Mesendoderm (in vitro differentiated cells): ENCODE data around the gene CAMK2A.
"Not testable (repeated sequence)": the region's sequence is repeated elsewhere in the genome, so short reads cannot be mapped to it uniquely, and the experiment has no call there.

Experiments used
- DNase-seq: peaks from one replicate; pipeline ENCODE4 v3.0.0; 2013
- H2AK5ac ChIP-seq: 2 replicates; pipeline ENCODE4 v1.6.1; 2013; ENCODE audit warnings: low read length, inconsistent platforms
- H2BK120ac ChIP-seq: 2 replicates; pipeline ENCODE4 v1.6.1; 2013; ENCODE audit warnings: low read depth, mild to moderate bottlenecking, low read length, moderate library complexity, mixed read lengths
- H2BK15ac ChIP-seq: replicated peaks from 2 replicates; pipeline ENCODE4 v1.6.1; 2013; ENCODE audit warnings: low read depth, mild to moderate bottlenecking, moderate library complexity
- H2BK5ac ChIP-seq: 2 replicates; pipeline ENCODE4 v1.6.1; 2013; ENCODE audit warnings: low read length, inconsistent platforms
- H3K18ac ChIP-seq: 2 replicates; pipeline ENCODE4 v1.6.1; 2013; ENCODE audit warnings: mild to moderate bottlenecking, low read length, mixed read lengths
- H3K23ac ChIP-seq: one replicate; pipeline ENCODE4 v1.6.1; 2013; ENCODE audit warnings: low read length
- H3K27ac ChIP-seq: 2 replicates; pipeline ENCODE4 v1.5.1; 2013; ENCODE audit warnings: low read depth, mild to moderate bottlenecking, inconsistent platforms, low read length, moderate library complexity
- H3K27me3 ChIP-seq: 2 replicates; pipeline ENCODE4 v1.6.1; 2013; ENCODE audit warnings: low read length, control low read depth, mild to moderate bottlenecking, inconsistent platforms; ENCODE audit not compliant: insufficient read depth, poor library complexity
- H3K36me3 ChIP-seq: 2 replicates; pipeline ENCODE4 v1.6.1; 2013; ENCODE audit warnings: low read length, inconsistent platforms; ENCODE audit not compliant: control insufficient read depth, insufficient read depth
- H3K4ac ChIP-seq: one replicate; pipeline ENCODE4 v1.6.1; 2013; ENCODE audit warnings: low read depth, mild to moderate bottlenecking, low read length, moderate library complexity
- H3K4me1 ChIP-seq: 2 replicates; pipeline ENCODE4 v1.6.1; 2013; ENCODE audit warnings: low read depth, low read length, inconsistent platforms; ENCODE audit not compliant: control insufficient read depth
- H3K4me2 ChIP-seq: 2 replicates; pipeline ENCODE4 v1.6.1; 2013; ENCODE audit warnings: low read length
- H3K4me3 ChIP-seq: 2 replicates; pipeline ENCODE4 v1.5.1; 2013; ENCODE audit warnings: mild to moderate bottlenecking, low read length
- H3K56ac ChIP-seq: one replicate; pipeline ENCODE4 v1.6.1; 2013; ENCODE audit warnings: low read length
- H3K79me1 ChIP-seq: 2 replicates; pipeline ENCODE4 v1.6.1; 2013; ENCODE audit warnings: low read length, inconsistent platforms
- H3K79me2 ChIP-seq: 2 replicates; pipeline ENCODE4 v1.6.1; 2013; ENCODE audit warnings: mild to moderate bottlenecking, low read length; ENCODE audit not compliant: control insufficient read depth, insufficient read depth
- H3K9ac ChIP-seq: 2 replicates; pipeline ENCODE4 v1.6.1; 2013; ENCODE audit warnings: low read length, inconsistent platforms
- H4K5ac ChIP-seq: one replicate; pipeline ENCODE4 v1.6.1; 2013; ENCODE audit warnings: low read length
- H4K8ac ChIP-seq: one replicate; pipeline ENCODE4 v1.6.1; 2013; ENCODE audit warnings: low read depth, mild to moderate bottlenecking, control low read depth, low read length, moderate library complexity
- WGBS: extraction: QIAGEN DNeasy Blood & Tissue Kit; methylation state at CpG from one replicate; pipeline ENCODE4 v1.1.7; 2013; ENCODE audit warnings: low lambda C conversion rate, missing lambda C conversion rate; ENCODE audit not compliant: insufficient coverage; ENCODE audit errors: extremely low coverage; 5-methylcytosine and 5-hydroxymethylcytosine counted together

The CAMK2A gene

DNA sequence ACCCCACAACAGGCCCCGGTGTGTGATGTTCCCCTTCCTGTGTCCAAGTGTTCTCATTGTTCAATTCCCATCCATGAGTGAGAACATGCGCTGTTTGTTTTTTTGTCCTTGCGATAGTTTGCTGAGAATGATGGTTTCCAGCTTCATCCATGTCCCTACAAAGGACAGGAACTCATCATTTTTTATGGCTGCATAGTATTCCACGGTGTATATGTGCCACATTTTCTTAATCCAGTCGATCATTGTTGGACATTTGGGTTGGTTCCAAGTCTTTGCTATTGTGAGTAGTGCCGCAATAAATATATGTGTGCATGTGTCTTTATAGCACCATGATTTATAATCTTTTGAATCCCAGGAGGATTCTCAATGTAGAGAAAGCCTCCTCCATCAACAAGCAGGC lies 41.1 kb downstream of the CAMK2A start:
- no CpG with 5 or more reads among the region's 6 CpGs for WGBS
- not testable (repeated sequence) for H3K4me1 ChIP-seq, H3K9ac ChIP-seq, H3K79me1 ChIP-seq, H3K4me2 ChIP-seq, H3K23ac ChIP-seq, H2BK15ac ChIP-seq, H3K27me3 ChIP-seq, H3K4ac ChIP-seq, H3K79me2 ChIP-seq, H4K5ac ChIP-seq, H2BK120ac ChIP-seq, H3K18ac ChIP-seq, H2BK5ac ChIP-seq, H2AK5ac ChIP-seq, H3K27ac ChIP-seq, DNase-seq, H3K4me3 ChIP-seq, H3K56ac ChIP-seq, H3K36me3 ChIP-seq, H4K8ac ChIP-seq

DNA sequence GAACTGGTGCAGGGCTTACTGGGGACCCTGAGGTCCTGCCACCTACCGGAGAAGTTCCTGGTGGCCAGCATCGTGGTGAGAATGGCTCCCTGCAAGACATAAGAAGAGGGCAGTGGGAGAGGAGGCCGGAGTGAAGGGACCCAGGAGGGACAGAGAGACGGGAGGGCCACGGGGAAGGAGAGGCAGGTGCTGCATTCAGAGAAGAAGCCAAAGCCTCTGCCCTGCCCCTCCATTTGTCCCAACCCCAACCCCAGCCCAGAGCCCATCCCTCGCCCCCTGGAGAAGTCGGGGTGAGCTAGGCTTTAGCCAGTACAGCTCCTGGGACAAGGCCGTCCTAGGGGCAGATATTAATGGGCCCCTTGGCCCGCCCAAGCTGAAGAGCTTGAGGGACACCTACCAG lies 41.8 kb downstream of the CAMK2A start:
- Histone ChIP-seq H3K23ac (no peak overlapping the region), H3K18ac (no peak overlapping the region), H4K5ac (no peak overlapping the region), H3K27ac (no peak overlapping the region), H3K79me2 (no peaks in the 10 kb centered on the region), H2BK120ac (no peak overlapping the region), H2BK5ac (no peak overlapping the region), H3K4me2 (no peak overlapping the region), H3K4ac (no peak overlapping the region), H3K9ac (no peak overlapping the region), H2BK15ac (no peak overlapping the region), H3K27me3 (no peaks in the 10 kb centered on the region), H3K79me1 (no peaks in the 10 kb centered on the region), H3K56ac (no peak overlapping the region), H3K36me3 (no peaks in the 10 kb centered on the region), H3K4me1 (no peaks in the 10 kb centered on the region), H4K8ac (no peak overlapping the region), H2AK5ac (no peak overlapping the region), H3K4me3 (no peak overlapping the region)
- no CpG with 5 or more reads among the region's 9 CpGs for WGBS
- no peak for DNase-seq

DNA sequence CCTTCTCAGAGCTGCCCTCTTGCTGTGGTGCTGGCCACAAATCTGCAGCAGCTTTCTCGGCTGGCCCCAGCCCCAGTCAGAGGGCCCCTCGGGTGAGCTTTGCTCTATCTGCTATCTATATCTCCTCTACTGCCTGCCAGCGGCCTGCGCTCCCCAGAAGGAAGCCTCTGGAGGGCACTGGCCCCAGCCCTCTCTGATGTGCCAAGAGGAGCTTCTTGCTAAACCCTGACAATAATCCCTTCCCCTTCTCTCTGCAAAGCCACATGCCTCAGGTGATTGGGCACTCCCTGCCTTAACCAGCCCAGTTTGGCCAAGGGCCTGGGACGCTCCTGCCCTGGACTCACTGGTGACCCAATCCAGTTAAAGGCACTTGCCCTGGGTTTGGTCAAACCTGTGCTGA lies 42.7 kb downstream of the CAMK2A start:
- Histone ChIP-seq H2BK120ac (no peak overlapping the region), H3K4me3 (no peak overlapping the region), H3K27me3 (no peaks in the 10 kb centered on the region), H3K27ac (no peak overlapping the region), H3K56ac (no peak overlapping the region), H4K8ac (no peak overlapping the region), H2BK5ac (no peak overlapping the region), H4K5ac (no peak overlapping the region), H3K79me1 (no peaks in the 10 kb centered on the region), H3K23ac (no peak overlapping the region), H2BK15ac (no peak overlapping the region), H3K4ac (no peak overlapping the region), H2AK5ac (no peak overlapping the region), H3K36me3 (no peaks in the 10 kb centered on the region), H3K4me2 (no peak overlapping the region), H3K18ac (no peak overlapping the region), H3K4me1 (no peaks in the 10 kb centered on the region), H3K79me2 (no peaks in the 10 kb centered on the region), H3K9ac (no peak overlapping the region)
- no peak for DNase-seq
- WGBS = no CpG with 5 or more reads among the region's 5 CpGs

DNA sequence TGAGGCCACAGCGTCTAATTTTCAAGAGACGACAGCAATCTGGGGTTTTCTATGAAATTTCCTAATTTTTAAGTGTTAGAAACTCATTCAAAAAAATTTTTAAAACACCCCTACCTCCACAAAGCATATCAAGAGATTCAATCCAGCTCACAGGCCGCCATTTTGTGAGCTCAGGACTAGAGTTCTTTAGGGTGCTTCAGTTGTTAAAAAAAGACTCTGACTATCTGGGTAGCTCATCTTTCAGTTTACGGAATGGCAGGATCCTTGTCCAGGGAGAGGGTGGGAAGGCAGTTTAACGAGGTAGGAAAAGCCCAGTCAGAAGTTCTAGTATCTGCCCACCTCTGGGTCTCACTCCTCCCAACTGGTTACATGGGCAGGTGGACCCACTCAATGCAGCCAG lies 43.1 kb downstream of the CAMK2A start:
- Histone ChIP-seq H2BK15ac (no peak overlapping the region), H3K18ac (no peak overlapping the region), H3K4me1 (no peaks in the 10 kb centered on the region), H4K5ac (no peak overlapping the region), H3K9ac (no peak overlapping the region), H2BK120ac (no peak overlapping the region), H4K8ac (no peak overlapping the region), H3K56ac (no peak overlapping the region), H3K36me3 (no peaks in the 10 kb centered on the region), H3K27me3 (no peaks in the 10 kb centered on the region), H3K4ac (no peak overlapping the region), H3K27ac (no peak overlapping the region), H3K79me1 (no peaks in the 10 kb centered on the region), H3K4me2 (no peak overlapping the region), H2AK5ac (no peak overlapping the region), H3K79me2 (no peaks in the 10 kb centered on the region), H3K4me3 (no peak overlapping the region), H3K23ac (no peak overlapping the region), H2BK5ac (no peak overlapping the region)
- DNase-seq = no peak
- no CpG with 5 or more reads among the region's 5 CpGs for WGBS

DNA sequence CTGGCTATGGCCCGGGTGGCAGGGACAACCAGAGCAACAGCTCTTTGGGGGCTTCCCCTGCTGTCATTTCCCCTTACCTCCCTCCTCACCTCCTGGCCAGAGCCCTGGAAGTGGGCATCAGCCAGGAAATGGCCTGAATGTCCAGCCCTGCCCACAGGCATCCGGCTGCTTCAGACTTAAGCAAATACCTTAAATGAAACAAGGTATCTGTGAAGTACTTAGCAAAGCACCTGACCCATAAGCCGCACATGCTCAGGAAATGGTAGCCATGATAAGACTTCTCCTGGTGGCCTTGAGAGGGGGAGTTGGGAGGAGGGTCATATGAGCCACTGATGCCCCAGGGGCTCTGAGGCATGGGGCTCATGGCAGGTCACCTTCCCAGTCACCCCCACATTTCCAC lies 43.8 kb downstream of the CAMK2A start:
- H3K9ac ChIP-seq = no peak overlapping the region
- no CpG with 5 or more reads among the region's 3 CpGs for WGBS
- H3K27ac ChIP-seq = no peak overlapping the region
- H3K4ac ChIP-seq = no peak overlapping the region
- no peaks in the 10 kb centered on the region for H3K4me1 ChIP-seq
- H2AK5ac ChIP-seq = no peak overlapping the region
- H3K27me3 ChIP-seq = no peaks in the 10 kb centered on the region
- no peaks in the 10 kb centered on the region for H3K36me3 ChIP-seq
- no peak for DNase-seq
- H3K4me2 ChIP-seq = no peak overlapping the region
- H4K8ac ChIP-seq = no peak overlapping the region
- H2BK5ac ChIP-seq = no peak overlapping the region
- H3K79me1 ChIP-seq = no peaks in the 10 kb centered on the region
- H3K56ac ChIP-seq = no peak overlapping the region
- no peak overlapping the region for H3K23ac ChIP-seq
- no peak overlapping the region for H2BK15ac ChIP-seq
- H3K18ac ChIP-seq = no peak overlapping the region
- H2BK120ac ChIP-seq = no peak overlapping the region
- H3K4me3 ChIP-seq = no peak overlapping the region
- H3K79me2 ChIP-seq = no peaks in the 10 kb centered on the region
- no peak overlapping the region for H4K5ac ChIP-seq

DNA sequence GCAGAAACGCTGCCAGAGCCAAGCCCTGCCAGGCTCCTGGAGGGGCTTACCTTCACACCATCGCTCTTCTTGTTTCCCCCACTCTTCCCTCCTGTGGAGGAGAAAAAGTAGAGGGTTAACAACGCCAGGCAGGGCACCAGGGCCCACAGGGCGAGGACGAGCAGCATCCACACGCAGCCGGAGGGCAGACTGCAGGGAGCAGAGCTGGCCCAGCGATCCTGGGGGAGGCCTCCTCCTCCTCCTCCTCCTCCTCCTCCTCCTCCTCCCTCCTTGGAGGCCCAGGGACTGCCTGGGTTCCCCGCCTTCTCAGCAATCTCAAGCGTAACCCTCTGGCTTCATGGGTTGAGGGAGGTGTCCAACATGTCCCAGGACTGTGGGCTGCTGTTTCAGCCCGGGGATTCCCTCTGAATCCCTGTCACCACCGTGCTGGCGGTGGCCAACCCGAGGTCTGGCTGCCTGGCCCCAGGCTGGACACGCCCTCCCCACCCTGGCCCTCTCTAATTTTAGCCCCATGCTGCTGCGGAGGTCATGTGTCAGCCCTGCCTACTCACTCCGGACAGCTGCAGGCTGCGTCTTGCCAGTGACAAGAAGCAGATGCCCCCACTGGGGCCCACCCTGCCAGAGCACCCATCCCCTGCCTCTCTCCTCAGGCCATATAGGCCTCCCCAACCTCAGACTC lies 44.3 kb downstream of the CAMK2A start:
- Histone ChIP-seq H3K27ac (no peak overlapping the region), H4K8ac (no peak overlapping the region), H3K4ac (no peak overlapping the region), H2BK120ac (no peak overlapping the region), H3K18ac (no peak overlapping the region), H2AK5ac (no peak overlapping the region), H3K79me1 (no peaks in the 10 kb centered on the region), H3K4me1 (no peaks in the 10 kb centered on the region), H3K4me2 (no peak overlapping the region), H3K56ac (no peak overlapping the region), H3K23ac (no peak overlapping the region), H3K4me3 (no peak overlapping the region), H2BK5ac (no peak overlapping the region), H3K79me2 (no peaks in the 10 kb centered on the region), H3K9ac (no peak overlapping the region), H3K36me3 (no peaks in the 10 kb centered on the region), H2BK15ac (no peak overlapping the region), H3K27me3 (no peaks in the 10 kb centered on the region), H4K5ac (no peak overlapping the region)
- no peak for DNase-seq
- no CpG with 5 or more reads among the region's 18 CpGs for WGBS
